Measurements from ENCODE around the gene LPP.
A peak's percentile ranks its signal among the peaks of the same experiment; 100 is the strongest.

Gene LPP

DNA sequence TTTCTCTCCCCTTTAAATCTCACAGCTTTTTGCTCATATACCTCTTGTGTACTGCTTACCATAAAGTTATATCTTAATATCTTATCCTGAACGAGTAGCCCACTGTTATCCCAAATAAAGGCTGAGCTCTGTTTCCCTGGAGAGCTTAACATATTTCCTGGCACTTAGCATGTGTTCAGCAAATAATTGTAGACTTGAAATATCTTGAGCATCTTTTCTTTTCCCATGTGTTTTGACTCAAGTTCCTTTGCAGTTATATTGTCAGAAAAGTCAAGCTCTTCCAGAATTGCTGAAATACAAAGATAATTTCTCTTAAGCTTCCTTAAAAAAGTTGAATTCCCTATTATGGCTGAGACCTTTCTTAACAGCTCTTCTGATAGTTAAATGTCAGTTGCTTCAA is 150.5 kb downstream of the LPP start:
- no peak for DNase-seq

DNA sequence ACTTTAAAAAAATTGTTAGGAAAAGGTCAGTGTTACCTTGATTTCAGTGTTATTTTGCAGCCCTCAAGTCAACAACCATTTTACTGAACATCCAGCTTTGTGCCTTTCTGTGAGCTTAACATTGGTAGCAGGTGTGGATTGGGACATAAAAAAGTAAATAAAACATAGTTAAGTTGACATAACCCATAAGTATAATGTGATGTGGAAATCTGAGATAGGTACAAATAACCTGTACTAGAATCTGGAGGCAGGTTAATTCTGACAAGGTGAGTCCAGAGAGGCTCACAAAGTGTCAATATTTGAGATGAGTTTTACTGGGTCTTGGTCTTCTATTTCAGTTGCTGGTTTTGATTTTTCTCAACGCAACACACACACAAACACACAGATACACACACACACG is 151.3 kb downstream of the LPP start:
- DNase-seq: no peak

DNA sequence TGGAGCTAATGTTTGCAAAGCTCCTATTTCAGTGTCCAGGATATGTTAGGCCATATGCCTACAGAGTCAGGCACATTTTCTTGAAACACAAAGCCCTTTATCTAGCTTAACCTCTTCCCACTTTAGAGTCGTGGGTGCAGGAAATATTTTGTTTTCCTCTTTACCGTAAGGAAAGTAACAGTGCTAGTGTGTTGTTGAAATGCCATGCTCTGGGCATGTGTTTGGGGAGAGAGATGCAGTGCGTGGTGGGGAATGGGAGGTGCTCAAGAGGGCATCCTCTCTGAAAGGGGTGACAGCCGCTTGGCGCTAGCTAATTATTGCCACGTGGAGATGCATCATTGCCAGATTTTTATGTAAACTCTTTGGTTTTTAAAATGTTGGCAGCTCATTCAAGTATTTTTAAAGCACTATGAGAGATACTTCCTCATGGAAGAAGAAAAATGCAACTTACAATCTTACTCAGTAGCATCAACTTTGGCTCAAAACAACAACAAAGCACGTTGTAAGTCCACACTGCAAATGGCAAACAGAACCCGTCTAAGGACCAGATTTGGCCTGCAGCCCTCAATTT is 152.6 kb downstream of the LPP start:
- DNase-seq: no peak

DNA sequence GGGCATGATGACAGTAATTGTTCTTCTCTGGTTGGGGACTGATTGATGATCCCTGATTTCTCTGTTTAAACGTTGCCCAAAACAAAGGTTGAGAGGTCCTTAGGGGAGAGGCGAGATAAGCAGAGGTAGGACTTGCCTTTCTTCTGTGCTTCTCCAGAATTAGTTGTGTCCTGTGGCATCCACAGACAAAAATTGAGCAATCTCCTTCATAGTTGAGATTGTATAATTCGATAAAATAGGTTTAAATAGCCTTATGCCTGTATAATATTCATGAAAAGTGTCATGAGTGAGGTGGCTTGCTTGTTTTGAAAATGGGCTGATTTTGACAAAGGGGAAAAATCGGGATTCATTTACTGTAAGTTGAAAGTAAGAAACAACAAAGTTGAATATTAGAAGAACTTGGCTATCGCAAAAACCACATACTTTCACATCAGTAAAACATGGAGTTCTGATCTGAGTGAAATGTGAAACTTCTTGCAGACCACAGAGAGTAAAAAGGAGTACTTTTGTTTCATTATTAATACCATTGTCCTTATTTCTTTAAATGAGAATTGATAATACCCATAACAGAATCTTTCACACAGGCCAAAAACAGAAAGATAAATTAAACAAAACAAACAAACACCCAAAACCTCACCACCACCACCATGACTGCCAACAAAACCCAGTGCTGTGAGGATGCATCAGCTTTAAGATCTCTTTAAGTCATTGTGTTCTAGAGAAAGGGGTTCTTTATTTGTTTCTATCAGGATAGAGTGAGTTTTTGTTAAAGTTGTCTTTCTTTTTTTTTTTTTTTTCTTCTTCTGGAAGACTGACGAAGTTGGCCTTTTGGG is 155.7 kb downstream of the LPP start:
- DNase-seq: peak in 1 of 5 experiments; percentile 87

DNA sequence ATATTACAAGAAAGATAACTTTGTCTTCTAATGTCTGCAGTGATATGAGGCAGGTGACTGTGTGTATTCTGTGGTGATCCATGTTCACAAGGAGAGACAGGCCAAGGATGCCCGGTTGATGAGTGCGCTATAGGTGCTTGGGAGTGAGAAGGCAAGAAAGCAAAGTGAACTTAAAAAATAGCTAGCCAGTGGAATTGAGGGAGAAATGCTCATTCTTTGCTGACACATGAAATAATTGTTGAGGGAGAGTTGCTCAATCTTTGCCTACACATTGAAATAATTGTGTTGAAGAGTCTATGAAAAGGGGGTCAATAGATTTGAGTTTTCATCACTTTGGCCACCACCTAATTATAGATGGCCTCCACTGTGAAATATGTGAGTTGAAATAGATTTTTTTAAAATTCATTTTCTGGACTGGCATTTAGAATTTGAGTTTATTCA is 156.3 kb downstream of the LPP start:
- no peak for DNase-seq

DNA sequence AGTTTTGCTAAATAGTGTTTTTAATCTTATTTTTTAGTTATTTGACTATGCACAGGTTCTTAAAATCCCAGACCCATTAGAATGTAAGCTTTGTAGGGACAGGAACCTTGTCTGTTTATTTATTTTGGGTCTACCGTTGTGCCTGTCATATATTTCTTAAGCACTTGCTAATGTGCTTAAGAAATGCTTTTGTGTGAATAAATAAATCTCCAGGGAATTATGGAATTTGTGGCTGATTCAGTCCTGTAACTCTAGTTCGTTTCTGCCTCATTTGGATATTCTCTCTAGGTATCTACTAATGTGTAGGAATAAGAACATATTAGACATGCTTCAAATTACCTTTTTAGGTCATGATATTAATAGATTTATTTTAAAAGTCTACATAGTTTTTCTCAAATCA is 161.6 kb downstream of the LPP start:
- DNase-seq: no peak

DNA sequence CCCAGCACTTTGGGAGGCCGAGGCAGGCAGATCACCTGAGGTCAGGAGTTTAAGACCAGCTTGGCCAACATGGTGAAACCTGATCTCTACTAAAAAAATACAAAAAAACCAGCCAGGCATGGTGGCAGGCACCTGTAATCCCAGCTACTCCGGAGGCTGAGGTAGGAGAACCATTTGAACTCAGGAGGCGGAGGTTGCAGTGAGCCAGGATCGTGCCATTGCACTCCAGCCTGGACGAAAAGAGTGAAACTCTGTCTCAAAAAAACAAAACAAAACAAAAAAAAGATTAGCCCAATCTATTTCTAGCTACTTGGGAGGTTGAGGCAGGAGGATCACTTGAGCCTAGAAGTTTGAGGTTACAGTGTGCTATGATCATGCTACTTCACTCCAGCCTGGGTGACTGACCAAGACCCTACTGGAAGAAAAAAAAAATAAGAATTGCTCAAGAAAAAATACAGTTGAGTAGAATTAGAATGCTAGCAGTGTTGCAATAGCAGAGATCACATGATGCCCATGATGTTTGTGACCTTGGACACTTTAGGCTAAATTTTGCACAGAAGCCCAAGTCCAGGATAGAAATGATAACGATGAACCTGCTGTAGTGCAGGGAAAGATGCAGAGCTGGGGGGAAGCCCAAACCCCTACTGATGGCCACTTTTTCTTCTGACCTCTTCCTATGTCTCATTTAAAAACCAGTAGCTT is 162.2 kb downstream of the LPP start:
- DNase-seq: no peak

DNA sequence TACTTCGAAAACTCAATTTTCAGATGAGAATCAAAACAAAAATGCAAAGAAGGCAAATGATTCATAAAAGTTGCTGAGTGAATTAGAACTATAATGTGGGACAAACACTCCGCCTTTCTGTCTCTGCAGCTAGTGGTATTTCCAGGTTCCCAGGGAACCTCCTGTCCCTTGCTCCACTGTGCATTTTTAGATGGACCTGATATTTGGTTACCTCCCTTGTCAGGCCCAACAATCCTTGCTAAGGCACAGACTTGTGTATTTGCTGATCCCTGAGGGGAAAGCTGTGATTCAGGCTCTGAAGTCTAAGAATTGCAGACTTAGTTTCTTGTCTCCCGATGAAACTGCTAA is 162.7 kb downstream of the LPP start:
- DNase-seq: no peak

DNA sequence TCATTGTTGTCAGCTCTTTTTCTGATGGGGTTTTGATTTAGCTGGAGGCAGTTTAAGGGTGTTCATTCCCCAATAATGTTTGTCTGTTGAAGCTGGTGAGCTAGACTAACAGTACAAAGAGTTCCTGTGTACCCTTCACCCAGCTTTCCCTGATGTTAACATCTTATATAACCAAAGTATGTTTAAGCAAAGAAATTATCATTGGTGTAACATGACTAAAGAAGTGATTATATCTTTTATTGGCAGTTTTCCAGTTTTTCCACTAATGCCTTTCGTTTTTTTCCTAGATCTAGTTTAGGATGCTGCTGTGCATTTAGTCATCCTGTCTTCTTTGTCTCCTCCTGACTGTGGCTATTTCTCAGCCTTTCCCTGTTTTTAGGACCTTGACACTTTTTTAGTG is 165.6 kb downstream of the LPP start:
- no peak for DNase-seq

DNA sequence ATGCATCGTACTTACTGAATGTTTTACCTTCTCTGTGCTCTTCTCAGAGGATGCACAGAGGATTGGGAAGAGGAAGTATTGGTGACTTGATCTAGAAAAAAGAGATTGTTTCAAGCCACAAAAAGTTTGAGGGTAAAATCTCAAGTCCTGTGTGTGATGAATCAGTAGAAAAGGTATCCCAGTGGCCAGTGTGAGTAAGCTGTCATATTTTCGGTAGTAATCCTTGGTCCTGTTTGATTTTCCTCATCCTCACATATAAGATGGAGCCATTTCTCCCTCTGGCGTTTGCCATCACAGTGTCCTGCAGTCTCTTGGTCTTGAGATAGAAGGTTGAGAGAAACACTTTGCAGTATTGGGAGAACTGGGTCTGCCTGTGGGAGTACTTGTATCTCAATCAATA is 166.8 kb downstream of the LPP start:
- no peak for DNase-seq

DNA sequence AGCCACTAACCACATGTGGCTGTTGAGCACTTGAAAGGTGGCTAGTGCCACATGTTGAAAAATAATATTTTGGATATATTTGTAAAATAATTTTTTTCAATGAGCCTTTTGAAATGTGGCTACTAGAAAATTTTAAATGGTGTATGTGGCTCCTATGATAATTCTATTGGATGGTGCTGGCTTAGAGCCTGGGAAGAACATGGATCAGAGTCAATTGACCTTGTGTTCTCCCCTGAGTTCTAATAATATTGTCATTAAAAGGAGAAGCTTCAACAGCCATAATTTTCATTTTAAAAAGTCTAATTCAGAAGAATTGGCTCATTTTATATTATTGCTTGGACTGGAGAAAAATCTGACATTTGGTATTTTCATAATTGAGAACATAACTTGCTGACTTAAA is 167.3 kb downstream of the LPP start:
- DNase-seq: no peak

DNA sequence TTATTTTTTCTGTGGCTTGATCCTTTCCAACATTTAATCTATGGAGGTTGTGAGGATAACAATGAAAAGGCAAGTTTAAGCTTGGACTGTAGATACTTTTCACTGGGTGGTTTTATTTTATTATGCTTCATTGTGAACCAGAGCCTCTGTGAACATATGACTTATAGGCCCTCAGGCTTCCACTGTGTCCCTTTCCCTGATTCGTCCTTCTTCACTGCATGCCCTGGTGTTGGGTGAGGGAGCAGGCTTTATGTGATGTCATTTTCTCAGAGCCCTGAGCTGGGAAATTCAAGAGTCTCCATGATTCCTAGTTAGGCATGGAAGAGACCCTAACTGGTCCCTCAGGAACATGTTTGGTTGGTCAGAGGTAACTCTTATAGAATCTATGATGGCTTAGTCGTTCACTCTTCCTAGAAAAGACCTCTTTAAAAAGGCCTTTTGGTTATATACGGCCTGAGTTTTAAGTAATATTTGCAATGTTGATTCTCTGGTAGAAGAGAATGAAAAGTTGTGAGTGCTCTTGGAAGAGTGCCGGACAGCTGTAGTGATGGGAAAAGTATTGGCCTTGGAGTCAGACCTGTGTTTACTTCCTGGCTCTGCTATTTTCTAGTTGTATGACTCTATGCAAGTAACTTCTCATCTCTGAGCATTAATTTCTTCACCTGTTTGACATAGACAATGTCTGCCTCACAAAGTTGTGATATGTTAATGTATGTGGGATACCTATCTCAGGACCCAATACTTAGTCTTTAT is 168.4 kb downstream of the LPP start:
- no peak for DNase-seq

DNA sequence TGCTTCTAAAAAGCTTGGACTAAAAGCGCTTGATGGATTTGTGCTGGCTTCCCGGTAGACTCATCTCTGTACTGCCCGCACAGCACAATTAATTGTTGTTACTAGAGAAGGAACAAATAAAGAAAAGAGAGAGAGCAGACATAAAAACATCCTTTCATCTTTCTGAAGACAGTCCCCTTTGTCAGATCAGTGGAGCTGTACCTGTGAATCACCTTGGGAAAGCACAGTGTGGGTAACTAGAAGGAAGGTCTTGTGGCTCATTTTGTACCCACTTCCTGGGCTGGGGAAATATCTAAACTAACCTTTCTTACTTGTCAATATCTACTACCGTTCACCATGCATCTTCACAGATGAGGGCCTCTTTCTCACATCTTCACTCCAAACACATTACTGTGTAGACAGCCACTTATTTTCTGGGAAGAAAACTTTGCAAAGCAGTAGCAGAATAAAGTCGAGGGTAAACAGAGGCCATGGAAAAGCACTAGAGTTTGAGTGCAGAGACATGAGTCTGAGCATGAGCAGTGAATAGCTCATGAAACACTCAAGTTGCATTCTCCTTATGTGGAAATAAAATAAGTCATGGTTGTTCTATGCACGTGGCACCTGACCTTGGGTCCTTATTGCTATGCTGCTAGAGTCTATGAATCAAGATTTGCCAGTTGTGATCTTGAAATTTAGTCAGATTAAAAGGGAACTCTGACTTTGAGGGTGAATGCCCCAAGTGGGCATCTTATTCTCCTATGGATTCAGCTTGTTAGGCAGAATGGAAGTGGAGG is 169.3 kb downstream of the LPP start:
- peak in 2 of 5 experiments; percentile 49 to 82 for DNase-seq

DNA sequence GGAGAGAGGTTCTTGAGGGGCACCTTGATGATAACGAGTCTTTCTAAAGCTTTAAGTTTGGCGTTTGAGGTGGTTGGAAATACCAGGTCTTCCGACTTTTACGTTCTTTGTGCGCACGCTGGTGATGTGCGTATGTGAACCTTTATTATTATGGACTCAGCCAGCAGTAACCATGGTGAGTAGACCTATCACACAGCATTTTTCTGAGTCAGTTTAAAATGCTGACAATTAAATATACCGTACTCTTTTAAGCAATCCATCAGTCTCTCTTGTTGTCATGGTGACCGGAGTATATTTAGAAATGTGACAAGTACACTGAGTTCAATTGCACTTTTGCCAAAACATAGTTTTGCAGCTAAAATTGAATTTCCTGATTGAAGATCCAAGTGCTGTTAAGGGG is 172.2 kb downstream of the LPP start:
- DNase-seq: no peak

DNA sequence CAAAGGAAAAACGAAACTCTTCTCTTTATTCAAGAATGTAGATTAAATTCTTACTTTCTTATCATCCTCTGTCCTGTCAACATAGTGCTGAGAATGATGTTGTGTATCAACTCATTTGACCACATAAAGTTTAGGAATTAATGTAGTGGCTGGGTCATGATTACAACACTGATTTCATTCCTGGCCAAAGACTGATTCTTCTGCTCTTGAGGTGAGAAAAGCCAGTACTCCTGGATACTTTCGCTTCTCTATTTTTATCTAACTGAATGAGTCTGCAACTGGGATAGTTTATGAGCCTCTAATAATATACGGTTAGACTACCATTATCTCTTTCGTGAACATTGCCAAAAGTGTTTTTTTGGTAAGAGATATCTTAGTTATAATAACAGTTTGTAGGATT is 173.0 kb downstream of the LPP start:
- no peak for DNase-seq

DNA sequence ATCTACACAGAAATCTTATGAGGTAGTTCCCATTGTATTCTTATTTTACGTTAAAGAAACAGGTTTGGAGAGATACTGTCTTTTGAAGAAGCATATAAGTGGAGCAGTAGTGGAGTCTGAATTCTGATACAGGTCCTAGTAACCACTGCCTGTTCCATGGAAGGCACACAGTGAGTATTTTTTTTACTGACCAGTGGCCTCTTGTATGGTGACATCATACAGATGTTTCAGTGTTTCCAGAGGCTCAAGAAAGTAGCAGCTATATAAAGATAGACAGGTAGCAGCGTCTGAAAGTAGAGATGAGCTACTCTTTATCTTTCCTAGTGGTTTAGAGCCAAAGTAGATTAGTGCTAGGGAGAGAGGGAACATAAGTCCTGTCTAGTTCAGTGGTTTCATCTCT is 173.5 kb downstream of the LPP start:
- DNase-seq: no peak

DNA sequence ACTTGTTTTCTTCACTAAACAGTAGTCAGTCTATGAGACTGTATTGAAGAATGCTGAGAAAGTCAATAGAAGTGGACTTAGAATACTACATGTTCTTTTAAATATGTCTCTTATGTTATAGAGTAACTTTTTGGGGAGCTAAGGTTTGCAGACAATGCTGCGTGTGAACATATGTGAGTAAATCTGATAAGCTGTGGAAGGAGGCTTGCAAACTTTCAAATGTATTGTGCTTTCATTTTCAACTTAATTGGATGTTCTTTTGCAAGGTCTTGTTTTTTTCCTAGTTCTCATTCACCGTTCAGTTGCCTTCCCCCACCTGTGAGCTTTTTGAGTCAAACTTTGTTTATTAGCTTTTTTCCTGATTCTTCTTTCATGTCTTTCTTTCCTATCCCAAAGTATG is 176.2 kb downstream of the LPP start:
- peak in 1 of 5 experiments; percentile 78 for DNase-seq

DNA sequence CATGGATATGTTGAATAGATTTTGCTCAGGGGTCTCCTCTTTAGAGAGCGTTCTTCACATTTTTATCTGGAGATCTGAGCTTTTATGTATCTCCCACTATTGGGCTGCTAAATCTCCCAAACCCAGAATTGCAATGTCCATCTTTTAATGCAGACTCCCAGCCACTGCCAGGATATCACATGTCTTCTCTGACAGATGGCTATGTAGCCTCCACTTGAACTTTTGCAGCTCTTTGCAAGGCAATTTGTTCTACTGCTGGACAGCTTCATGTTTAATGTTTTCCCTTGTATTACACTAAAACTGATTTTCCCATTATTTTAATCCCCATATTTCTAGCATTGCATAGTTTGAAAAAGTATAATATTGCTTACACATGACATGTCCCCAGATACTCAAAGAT is 177.2 kb downstream of the LPP start:
- DNase-seq: no peak

DNA sequence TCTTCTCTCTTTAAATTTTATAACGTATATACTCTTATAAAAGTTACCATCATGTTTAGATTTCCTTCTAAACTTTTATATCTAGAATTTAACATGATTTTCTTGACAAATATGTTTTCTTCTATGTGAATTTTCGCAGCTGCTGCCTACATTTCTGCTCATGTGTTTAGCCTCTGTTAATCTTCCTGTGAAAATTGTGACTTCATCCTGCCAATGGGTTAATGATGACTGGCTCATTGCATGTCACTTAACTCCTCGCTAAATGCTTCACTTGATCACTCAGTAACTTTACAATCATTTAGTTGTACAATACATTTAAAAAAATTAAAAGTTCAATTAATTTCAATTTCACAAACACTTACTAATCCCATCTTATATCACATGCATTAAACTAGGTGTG is 178.1 kb downstream of the LPP start:
- no peak for DNase-seq

DNA sequence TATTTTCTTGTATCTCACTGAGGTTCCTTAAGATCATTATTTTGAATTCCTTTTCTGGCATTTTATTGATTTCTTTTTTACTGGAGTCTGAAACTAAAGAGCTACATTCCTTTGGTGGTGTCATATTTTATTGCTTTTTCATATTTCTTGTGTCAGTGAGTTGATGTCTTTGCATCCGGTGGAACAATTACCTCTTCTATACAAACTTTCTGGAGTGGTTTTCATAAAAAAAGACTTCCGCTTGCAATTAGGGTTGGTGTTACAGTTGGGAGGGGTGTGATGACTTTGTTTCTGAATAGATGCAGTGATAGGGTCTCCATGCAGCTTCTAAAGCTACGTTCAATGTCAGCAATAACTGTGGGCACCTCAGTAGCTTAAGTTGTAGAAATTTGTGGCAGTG is 181.7 kb downstream of the LPP start:
- no peak for DNase-seq

DNA sequence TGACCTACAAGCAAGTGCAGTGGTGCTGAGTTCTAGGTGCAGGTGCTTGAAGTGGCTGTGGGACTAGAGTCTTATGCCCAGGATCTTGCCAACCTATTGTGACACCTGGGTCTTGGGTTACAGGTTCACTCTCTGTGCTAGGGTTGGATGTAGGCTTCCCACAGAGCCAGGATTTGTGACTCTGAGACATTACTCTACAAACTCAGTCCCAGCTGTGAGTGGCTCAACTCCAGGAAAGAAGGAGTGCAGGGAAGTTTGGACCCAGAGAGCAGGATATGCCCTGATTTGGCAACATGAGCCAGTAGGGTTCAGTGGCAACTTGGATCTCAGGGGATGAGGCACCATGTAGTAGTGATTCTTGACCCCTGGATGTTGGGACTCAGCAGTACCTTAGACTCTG is 182.2 kb downstream of the LPP start:
- no peak for DNase-seq

DNA sequence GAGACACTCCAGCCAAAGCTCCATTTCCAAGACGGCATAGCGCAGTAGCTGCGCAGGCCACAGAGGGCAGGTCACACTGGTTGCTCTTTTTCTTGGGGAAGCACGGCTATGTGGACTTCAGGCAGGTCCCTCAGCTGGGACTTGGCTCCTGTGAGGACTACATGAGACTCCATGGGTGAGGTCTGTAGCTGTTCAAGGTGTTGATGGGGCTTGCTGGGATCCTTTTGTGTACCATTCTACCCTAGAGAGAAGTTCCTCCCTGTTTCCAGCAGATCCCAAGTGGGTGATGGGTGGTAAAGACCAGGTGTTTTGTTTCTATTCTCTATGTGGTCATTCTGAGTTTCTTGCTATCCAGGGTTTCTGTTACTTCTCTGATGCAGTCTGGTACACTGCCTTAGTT is 183.3 kb downstream of the LPP start:
- DNase-seq: no peak

DNA sequence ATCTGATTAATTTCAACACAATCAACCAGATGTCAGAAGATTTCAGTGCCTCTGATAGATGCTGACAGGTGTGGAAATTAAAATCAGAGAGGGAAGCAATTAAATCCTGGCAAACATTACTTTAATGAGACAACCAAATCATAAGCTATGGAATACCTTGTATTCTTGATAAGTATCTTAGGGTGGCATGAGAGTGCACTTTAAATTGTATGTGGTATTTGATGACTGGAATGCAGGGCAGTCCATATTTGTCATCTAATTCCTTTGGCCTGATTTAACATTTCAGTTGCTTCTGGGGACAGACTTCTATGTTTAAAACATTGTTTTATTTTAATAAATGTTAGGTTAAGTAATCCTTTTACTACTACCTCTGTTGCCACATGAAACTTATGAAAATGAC is 184.1 kb downstream of the LPP start:
- no peak for DNase-seq

Data from T-helper 2 cell (primary cell).